Gastrocnemius medialis (tissue), 4 donors: ENCODE data around the gene BAG5.

ENCODE experiments used
- CTCF ChIP-seq, 5 experiments: fragments of 450-650 bp in 3 of 5; fragments of 200-600 bp in 2 of 5; sonication (generic) in 2 of 5; IDR thresholded peaks in 4 of 5; conservative IDR thresholded peaks in 1 of 5; 1 replicate in 4 of 5; 2 replicates in 1 of 5; pipeline ENCODE4 v1.5.1; 2016 to 2019; ENCODE audit warnings: antibody characterized with exemption in 5 of 5, mild to moderate bottlenecking in 3 of 5, moderate library complexity in 3 of 5
- POLR2A ChIP-seq, 2 donors: fragments of 450-650 bp; IDR thresholded peaks; one replicate each; pipeline ENCODE4 v1.6.1; 2017; ENCODE audit warnings: antibody characterized with exemption in 2 of 2, mild to moderate bottlenecking in 2 of 2, moderate library complexity in 2 of 2

GRCh38 chr14:103551338-103551762 lies 11.1 kb downstream of the BAG5 start:
- peak; percentile 17 to 62 for TF ChIP-seq POLR2A (IDR thresholded peaks at IDR 0.05)
- no peak for TF ChIP-seq CTCF (IDR thresholded peaks at IDR 0.05 in 4 of 5, conservative IDR thresholded peaks at IDR 0.05 in 1 of 5)
